GM19438 (cell line): ENCODE measurements around the gene KMT5C.

ENCODE experiments used
- ATAC-seq: cut with Tn5 transposase; IDR thresholded peaks from one replicate; pipeline ENCODE4 v1.9.1; 2021; ENCODE audit warnings: low read depth; ENCODE audit not compliant: unreplicated experiment

Gene KMT5C

DNA sequence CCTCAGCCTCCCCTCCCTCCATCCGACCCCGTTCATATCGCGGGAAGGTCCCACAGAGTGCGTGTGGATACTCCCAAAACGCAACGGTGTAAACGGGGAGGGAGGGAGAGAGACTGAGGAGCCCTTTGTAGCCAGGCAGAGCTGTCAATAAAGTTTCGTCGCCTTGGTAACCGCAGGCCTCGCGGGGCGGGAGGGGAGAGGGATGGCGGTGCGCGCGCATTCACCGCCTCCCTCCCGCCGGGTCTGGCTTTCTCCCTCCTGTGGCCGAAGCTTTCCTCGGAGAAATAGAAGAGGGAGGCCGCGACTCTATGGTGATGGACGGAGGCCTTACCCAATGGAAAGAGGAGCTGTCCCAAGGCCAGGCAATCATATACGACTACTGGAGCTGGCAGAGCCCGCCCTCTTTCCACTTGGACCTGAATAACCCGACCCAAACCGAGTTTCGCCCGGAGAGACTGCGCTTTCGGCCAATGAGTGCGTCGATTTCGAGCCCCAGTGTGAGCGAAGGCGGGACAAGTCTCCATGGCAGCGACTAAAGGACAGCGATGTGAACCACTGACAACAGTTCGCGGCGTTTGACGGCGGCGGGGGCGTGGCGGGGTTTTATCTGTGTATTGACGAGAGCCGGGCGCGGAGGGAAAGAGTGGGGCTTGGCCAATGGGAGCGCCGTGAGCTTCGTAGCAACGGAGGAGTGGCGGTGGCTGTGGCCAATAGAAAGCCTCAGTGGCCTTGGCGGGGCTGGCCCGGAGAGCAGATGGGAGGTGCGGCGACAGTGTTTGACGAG is at the start of gene KMT5C:
Gene KMT5C, plus strand, starts transcription at position 772 of the 784 bp plus-strand sequence. CDS start 2,061 bp downstream, outside the sequence.
- peak; percentile 82 for ATAC-seq

GRCh38 chr19:55297267-55297666 is 42.4 kb upstream of the KMT5C start:
- ATAC-seq = no peak

DNA sequence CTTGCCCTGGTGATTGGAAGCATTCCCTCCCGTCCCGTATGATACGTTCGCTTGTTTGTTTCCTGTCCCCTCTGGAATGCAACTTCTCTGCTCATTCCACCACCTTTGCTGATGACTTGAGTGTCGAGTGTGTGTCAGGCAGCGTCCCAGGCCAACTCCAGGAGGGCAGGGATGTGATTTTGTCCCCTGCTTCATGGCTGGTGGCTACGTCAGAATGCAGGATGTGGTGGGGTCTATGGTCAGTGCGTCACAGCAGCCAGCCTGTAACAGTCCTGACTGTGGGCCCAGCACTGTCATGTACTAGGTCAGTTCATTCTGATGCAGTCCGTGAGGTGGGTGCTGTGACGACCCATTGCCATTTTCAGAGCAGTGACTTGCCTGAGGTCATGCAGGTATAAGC is 39.7 kb upstream of the KMT5C start:
- ATAC-seq = no peak

- ATAC-seq = no peak
These were observed 38.7 kb upstream of the KMT5C start for GRCh38 chr19:55300886-55301458.

GRCh38 chr19:55301459-55302317 is 38.0 kb upstream of the KMT5C start:
- ATAC-seq = no peak

DNA sequence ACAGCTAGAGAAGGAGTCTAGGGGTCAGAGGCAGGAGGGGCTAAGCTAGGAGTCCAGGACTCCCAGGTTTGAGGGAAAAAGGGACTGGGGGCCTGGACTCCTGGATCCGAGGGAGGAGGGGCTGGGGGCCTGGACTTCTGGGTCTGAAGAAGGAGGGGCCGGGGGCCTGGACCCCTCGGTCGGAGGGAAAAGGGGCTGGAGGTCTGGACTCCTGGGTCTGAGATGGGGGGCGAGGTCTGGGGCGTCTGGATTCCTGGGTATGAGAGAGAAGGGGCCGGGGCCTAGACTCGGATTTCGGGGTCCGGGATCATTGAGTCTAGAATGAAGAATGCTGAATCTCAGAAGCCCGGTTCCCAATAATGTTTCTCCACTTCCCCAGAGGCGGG is 37.4 kb upstream of the KMT5C start:
- ATAC-seq = no peak

DNA sequence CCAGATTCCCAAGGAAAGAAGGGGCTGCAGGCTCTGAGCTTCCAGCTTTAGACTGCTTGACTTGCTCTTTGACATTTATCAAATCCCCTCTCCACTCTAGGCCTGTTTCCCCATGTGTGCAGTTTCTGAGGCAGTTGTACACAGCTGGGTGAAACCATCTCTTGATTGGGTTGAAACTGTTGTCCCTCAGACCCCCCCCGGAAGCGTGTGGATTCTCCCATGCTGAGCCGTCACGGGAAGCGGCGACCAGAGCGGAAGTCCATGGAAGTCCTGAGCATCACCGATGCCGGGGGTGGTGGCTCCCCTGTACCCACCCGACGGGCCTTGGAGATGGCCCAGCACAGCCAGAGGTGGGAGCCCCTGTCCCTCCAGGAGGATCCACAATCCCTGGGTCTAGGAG is 36.2 kb upstream of the KMT5C start:
- ATAC-seq = no peak

GRCh38 chr19:55304279-55304978 is 35.2 kb upstream of the KMT5C start:
- no peak for ATAC-seq

- ATAC-seq = no peak
These were observed 34.7 kb upstream of the KMT5C start for GRCh38 chr19:55304980-55305379.

DNA sequence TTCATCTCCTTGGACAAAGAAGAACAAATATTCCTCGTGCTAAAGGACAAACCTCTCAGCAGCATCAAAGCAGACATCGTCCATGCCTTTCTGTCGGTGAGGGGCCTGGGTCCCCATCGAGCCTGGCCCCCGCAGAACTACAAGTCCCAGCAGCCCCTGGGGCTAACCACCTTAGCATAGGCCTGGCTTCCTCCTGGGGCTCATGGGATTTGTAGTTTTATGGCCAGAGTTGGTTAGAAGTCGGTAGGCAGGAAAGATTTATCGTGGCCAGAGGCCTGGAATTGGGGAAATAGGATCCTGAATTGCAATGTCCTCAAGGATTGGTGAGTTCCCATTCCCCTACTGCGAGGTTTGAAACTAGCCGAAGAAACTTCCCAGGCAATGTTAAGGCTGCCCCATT is 34.2 kb upstream of the KMT5C start:
- ATAC-seq = no peak

DNA sequence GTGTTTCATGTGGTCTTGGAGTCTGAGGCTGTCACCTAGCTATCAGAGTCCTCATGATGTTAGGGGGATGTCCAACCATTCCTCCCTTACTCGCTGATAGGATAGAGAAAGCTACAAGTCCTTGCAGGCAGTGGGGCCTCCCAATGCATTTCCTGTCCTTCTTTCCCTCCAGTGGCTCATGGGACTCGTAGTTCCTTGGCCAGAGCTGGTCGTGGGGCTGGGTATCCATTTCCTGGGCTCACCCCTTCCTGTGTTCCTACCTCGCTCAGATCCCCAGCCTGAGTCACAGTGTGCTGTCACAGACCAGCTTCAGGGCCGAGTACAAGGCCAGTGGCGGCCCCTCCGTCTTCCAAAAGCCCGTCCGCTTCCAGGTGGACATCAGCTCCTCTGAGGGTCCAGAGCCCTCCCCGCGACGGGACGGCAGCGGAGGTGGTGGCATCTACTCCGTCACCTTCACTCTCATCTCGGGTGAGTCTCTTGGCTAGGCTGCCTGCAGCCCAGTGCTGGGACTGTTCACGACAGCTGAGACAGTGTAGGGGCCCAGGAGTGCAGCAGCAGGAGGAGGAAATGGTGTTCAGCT is 33.6 kb upstream of the KMT5C start:
- no peak for ATAC-seq

- no peak for ATAC-seq
These were observed 33.0 kb upstream of the KMT5C start for GRCh38 chr19:55306712-55307111.

- no peak for ATAC-seq
These were observed 31.4 kb upstream of the KMT5C start for GRCh38 chr19:55308281-55308680.

- ATAC-seq = no peak
These were observed 30.2 kb upstream of the KMT5C start for GRCh38 chr19:55309448-55309847.

- ATAC-seq = no peak
These were observed 29.2 kb upstream of the KMT5C start for GRCh38 chr19:55310498-55310897.

DNA sequence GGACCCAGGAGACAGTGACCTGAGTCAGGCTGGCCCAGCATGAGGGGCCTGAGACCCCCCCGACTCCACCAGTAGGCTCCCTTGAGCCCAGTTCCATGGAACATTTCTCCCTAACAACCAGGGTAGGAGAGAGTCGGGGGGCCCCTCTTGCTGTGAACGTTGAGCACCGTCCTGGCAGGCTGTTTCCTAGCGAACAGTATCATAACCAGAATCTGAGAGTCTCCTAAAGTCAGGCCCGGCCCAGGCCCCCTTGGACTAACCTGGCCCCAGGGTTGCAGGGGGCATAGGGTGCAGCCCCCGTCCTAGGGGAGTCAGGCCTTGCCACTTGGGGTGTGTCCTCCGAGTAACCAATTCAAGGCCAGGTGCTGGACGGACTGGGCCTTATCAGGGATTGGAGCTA is 28.3 kb upstream of the KMT5C start:
- ATAC-seq = no peak

- no peak for ATAC-seq
These were observed 27.9 kb upstream of the KMT5C start for GRCh38 chr19:55311797-55312196.

- ATAC-seq = no peak
These were observed 26.8 kb upstream of the KMT5C start for GRCh38 chr19:55312621-55313512.

- ATAC-seq = no peak
These were observed 25.3 kb upstream of the KMT5C start for GRCh38 chr19:55314396-55314795.
